ENCODE measurements around the gene MRGPRX2.

DNA sequence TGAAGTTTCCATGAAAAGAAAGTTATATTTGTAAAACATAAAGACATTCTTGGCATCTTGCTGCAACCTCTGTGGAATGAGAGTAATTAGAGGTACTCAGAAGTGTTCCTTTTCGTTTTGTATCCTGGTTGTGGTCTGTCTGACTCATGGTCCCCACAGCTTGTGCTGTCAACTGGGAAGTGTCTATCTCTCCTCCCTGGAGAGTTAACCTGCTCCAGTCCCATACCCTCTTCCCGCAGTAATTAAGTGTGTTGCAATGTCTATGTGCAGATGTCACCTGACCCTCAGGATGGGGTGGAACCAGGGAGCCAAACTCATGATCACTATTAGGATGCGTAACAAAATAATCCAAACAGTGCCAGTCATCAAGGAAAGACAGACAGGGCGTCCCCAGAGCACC lies 33.5 kb upstream of the MRGPRX2 start:
- TF ChIP-seq, protein P1, sequence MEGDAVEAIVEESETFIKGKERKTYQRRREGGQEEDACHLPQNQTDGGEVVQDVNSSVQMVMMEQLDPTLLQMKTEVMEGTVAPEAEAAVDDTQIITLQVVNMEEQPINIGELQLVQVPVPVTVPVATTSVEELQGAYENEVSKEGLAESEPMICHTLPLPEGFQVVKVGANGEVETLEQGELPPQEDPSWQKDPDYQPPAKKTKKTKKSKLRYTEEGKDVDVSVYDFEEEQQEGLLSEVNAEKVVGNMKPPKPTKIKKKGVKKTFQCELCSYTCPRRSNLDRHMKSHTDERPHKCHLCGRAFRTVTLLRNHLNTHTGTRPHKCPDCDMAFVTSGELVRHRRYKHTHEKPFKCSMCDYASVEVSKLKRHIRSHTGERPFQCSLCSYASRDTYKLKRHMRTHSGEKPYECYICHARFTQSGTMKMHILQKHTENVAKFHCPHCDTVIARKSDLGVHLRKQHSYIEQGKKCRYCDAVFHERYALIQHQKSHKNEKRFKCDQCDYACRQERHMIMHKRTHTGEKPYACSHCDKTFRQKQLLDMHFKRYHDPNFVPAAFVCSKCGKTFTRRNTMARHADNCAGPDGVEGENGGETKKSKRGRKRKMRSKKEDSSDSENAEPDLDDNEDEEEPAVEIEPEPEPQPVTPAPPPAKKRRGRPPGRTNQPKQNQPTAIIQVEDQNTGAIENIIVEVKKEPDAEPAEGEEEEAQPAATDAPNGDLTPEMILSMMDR (IDR thresholded peaks at IDR 0.05): no peak
- no peak for TF ChIP-seq POLR2A (IDR thresholded peaks at IDR 0.05)
- no peak for TF ChIP-seq POLR2AphosphoS5 (IDR thresholded peaks at IDR 0.05)
- TF ChIP-seq EP300 (IDR thresholded peaks at IDR 0.05; ENCODE audit: low read depth): no peak

All from transverse colon (tissue), 4 donors.